ENCODE measurements around the gene DCD.

The DCD gene

DNA sequence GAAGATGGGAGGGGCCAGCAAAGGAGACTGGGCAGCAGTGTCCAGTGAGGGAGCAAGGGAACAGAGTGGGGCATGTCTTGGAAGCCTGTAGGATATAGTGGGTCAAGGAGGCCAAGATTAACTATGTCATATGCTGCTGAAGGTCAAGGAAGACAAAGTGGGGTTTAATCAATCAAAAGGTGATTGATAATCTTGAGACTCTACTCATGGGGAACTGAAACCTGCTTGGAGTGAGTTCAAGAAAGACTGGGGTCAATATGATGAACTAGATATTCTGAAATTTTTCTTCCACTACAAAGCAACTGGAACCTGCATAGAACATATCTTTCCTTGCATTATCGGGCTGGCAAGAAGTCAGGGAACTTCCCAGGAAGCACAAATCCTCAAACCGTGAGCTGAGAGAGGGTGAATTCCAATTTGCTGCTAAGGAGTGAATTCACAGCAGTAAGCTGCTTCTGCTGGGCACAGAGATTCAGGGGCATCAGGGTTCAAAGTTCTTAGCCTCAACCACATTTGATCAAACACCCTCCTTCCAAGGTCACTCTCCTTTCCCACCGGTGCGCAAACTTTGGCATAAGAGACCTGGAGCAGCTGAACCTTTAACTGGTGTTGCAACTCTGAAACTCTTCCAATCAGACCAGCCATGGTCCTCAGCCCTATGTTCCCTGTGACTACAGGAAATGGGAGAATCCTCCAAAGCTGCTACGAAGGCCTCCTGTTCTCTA lies 40.3 kb upstream of the DCD start:
- Histone ChIP-seq H3K4me2 (ENCODE audit: low read length) (no peak overlapping the region), H3K9ac (no peak overlapping the region), H3K9me3 (ENCODE audit: control insufficient read depth, low read length) (no peaks in the 10 kb centered on the region), H3K79me2 (no peaks in the 10 kb centered on the region), H3K4me1 (no peaks in the 10 kb centered on the region), H3K27ac (no peak overlapping the region), H3K27me3 (ENCODE audit: control insufficient read depth, insufficient read depth, low read length) (no peaks in the 10 kb centered on the region), H2AFZ (no peak overlapping the region), H3K4me3 (ENCODE audit: low read depth, low read length) (no peak overlapping the region), H3K36me3 (ENCODE audit: control insufficient read depth, insufficient read depth, low read length) (no peaks in the 10 kb centered on the region)
- TF ChIP-seq, protein P1, sequence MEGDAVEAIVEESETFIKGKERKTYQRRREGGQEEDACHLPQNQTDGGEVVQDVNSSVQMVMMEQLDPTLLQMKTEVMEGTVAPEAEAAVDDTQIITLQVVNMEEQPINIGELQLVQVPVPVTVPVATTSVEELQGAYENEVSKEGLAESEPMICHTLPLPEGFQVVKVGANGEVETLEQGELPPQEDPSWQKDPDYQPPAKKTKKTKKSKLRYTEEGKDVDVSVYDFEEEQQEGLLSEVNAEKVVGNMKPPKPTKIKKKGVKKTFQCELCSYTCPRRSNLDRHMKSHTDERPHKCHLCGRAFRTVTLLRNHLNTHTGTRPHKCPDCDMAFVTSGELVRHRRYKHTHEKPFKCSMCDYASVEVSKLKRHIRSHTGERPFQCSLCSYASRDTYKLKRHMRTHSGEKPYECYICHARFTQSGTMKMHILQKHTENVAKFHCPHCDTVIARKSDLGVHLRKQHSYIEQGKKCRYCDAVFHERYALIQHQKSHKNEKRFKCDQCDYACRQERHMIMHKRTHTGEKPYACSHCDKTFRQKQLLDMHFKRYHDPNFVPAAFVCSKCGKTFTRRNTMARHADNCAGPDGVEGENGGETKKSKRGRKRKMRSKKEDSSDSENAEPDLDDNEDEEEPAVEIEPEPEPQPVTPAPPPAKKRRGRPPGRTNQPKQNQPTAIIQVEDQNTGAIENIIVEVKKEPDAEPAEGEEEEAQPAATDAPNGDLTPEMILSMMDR (IDR thresholded peaks at IDR 0.05), result no peak

DNA sequence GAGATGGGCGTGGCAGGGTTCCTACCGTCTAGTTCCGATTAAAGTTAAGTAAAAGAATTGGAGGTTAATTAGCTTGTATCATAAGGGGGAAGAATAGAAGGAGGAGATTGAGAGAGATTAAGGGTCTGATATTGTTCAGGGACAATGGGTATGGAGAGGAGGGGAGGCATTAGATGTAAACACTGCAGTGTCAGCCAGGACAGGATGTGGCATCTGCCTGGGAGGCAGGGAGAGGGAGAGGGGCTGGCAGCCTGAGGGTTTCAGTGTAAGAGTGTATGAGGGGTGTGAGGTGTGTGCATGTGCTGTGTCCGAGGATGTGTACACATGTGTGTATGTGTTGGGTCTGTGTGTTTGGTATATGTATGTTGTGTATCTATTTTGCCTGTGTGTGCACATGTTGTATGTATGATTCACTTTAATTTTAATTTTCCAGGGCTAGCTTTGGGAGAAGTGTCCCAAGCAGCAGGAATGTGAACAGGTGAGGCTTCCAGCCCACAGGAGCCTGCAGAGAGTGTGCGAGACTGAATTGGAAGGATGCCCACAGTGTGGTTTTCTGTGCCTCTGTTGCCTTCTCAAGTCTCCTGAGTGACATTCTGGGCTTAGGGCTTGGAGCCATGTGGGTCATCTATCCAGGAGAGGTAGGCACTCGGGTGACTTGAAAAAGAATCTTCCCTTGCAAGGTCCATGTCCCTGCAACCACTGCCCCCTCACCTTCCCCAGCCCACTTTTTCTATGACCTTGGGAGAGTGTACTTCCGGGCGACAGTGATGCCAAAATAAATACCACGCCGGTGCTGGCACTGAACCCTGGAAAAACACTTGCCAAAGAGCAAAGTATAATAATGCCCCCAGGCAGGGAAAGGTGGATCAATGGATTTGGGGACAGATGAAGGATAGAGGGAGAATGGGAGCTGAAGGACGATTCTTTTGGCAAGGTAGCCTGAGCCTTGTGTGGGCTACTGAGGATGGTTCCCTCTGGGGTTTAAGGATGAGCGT lies 36.8 kb upstream of the DCD start:
- H3K4me2 ChIP-seq (ENCODE audit: low read length), result no peak overlapping the region
- TF ChIP-seq, protein P1 (IDR thresholded peaks at IDR 0.05), result no peak
- H3K36me3 ChIP-seq (ENCODE audit: control insufficient read depth, insufficient read depth, low read length), result no peaks in the 10 kb centered on the region
- no peaks in the 10 kb centered on the region for H3K4me1 ChIP-seq
- H2AFZ ChIP-seq, result no peak overlapping the region
- H3K79me2 ChIP-seq, result no peaks in the 10 kb centered on the region
- no peaks in the 10 kb centered on the region for H3K27me3 ChIP-seq (ENCODE audit: control insufficient read depth, insufficient read depth, low read length)
- no peak overlapping the region for H3K27ac ChIP-seq
- H3K9me3 ChIP-seq (ENCODE audit: control insufficient read depth, low read length), result no peaks in the 10 kb centered on the region
- H3K9ac ChIP-seq, result no peak overlapping the region
- H3K4me3 ChIP-seq (ENCODE audit: low read depth, low read length), result no peak overlapping the region

DNA sequence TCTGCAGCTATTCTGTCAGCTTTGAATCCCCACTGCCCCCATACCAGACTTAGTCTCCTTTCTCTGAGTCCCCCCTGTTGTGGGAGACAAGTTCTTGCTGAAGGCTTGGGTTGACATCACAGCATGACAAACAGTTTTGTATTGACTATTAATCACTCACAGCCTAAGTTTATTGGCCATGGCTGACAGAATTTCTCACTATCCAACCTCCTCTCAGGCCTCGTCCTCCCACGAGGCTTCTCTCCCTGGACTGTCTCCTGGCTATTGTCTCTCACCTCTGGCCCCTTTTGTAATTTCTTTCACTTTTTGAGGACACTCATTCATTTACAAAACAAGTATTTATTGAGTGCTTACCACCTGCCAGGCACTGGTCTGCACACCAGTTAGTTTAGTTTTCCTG lies 35.2 kb upstream of the DCD start:
- no peak overlapping the region for H3K4me3 ChIP-seq (ENCODE audit: low read depth, low read length)
- no peaks in the 10 kb centered on the region for H3K4me1 ChIP-seq
- no peaks in the 10 kb centered on the region for H3K27me3 ChIP-seq (ENCODE audit: control insufficient read depth, insufficient read depth, low read length)
- H3K9ac ChIP-seq, result no peak overlapping the region
- H3K4me2 ChIP-seq (ENCODE audit: low read length), result no peak overlapping the region
- TF ChIP-seq, protein P1 (IDR thresholded peaks at IDR 0.05), result no peak
- H3K9me3 ChIP-seq (ENCODE audit: control insufficient read depth, low read length), result no peaks in the 10 kb centered on the region
- no peaks in the 10 kb centered on the region for H3K79me2 ChIP-seq
- H3K27ac ChIP-seq, result no peak overlapping the region
- H2AFZ ChIP-seq, result no peak overlapping the region
- H3K36me3 ChIP-seq (ENCODE audit: control insufficient read depth, insufficient read depth, low read length), result no peaks in the 10 kb centered on the region

DNA sequence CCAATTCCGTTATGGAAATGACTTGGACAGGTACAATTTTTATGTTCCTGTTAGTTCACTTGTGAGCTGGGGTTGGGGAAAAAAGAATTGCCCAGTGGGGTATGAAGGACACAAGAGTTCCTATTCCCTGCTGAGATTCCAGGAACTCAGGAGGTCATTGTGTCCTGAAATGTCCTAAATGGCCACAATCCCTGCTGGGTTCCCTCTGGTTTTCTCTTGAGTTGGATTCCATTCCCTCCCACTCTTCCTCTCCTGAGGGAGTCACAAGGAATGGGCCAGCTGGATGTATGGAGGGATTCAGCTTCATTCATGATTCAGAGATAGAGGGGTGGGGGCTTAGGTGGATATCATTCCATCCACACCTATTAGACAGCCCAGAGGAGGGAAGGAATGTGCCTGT lies 34.5 kb upstream of the DCD start:
- Histone ChIP-seq H3K79me2 (no peaks in the 10 kb centered on the region), H3K27me3 (ENCODE audit: control insufficient read depth, insufficient read depth, low read length) (no peaks in the 10 kb centered on the region), H3K4me3 (ENCODE audit: low read depth, low read length) (no peak overlapping the region), H3K4me2 (ENCODE audit: low read length) (no peak overlapping the region), H3K9me3 (ENCODE audit: control insufficient read depth, low read length) (no peaks in the 10 kb centered on the region), H3K36me3 (ENCODE audit: control insufficient read depth, insufficient read depth, low read length) (no peaks in the 10 kb centered on the region), H3K9ac (no peak overlapping the region), H2AFZ (no peak overlapping the region), H3K27ac (no peak overlapping the region), H3K4me1 (no peaks in the 10 kb centered on the region)
- TF ChIP-seq, protein P1 (IDR thresholded peaks at IDR 0.05), result no peak
